T-helper 1 cell treated with Interleukin-12 subunit alpha and Interleukin-12 subunit beta and Interleukin-4 antibody, amounts not matched to agents 30 μg/mL and 1 μg/mL, for 36 hours (primary cell): Measurements from ENCODE around the gene PRR16.
"Not testable (repeated sequence)": the region's sequence is repeated elsewhere in the genome, so short reads cannot be mapped to it uniquely, and the experiment has no call there.

Experiments used
- H3K27ac Mint-ChIP-seq: one replicate; pipeline ENCODE4 v1.8.0; 2021; ENCODE audit warnings: mild to moderate bottlenecking, mixed read lengths
- H3K27me3 Mint-ChIP-seq: one replicate; pipeline ENCODE4 v1.8.0; 2021; ENCODE audit warnings: low read depth, mixed read lengths
- H3K36me3 Mint-ChIP-seq: one replicate; pipeline ENCODE4 v1.8.0; 2021; ENCODE audit warnings: low read depth, mixed read lengths
- H3K4me1 Mint-ChIP-seq: one replicate; pipeline ENCODE4 v1.8.0; 2021; ENCODE audit warnings: low read depth, mixed read lengths
- H3K4me3 Mint-ChIP-seq: one replicate; pipeline ENCODE4 v1.8.0; 2021; ENCODE audit warnings: mild to moderate bottlenecking, moderate library complexity, mixed read lengths
- H3K9me3 Mint-ChIP-seq: one replicate; pipeline ENCODE4 v1.8.0; 2021; ENCODE audit warnings: mixed read lengths

The PRR16 gene

GRCh38 chr5:120463991-120464626 lies at the start of gene PRR16:
Gene PRR16, plus strand, starts transcription at chr5:120464300.
- Mint-ChIP-seq H3K4me1 (peaks cover 5% of the 10 kb centered on the region), H3K4me3 (peak within 1 kb of the TSS; percentile 28), H3K27me3 (peaks cover 62% of the 10 kb centered on the region), H3K36me3 (no peaks in the 10 kb centered on the region), H3K27ac (no peak within 1 kb of the TSS), H3K9me3 (no peaks in the 10 kb centered on the region)

- no peaks in the 10 kb centered on the region for H3K36me3 Mint-ChIP-seq
- no peak overlapping the region for H3K27ac Mint-ChIP-seq
- no peaks in the 10 kb centered on the region for H3K4me1 Mint-ChIP-seq
- H3K4me3 Mint-ChIP-seq, result no peak overlapping the region
- H3K27me3 Mint-ChIP-seq, result no peaks in the 10 kb centered on the region
- no peaks in the 10 kb centered on the region for H3K9me3 Mint-ChIP-seq
Measured at GRCh38 chr5:120415985-120416384, 48.1 kb upstream of the PRR16 start.

- Mint-ChIP-seq H3K4me1 (no peaks in the 10 kb centered on the region), H3K27ac (no peak overlapping the region)
Measured at GRCh38 chr5:120419127-120419526, 45.0 kb upstream of the PRR16 start.

GRCh38 chr5:120426633-120427275 lies 37.3 kb upstream of the PRR16 start:
- H3K9me3 Mint-ChIP-seq, result peaks cover 21% of the 10 kb centered on the region
- H3K27me3 Mint-ChIP-seq, H3K36me3 Mint-ChIP-seq, H3K4me1 Mint-ChIP-seq, H3K27ac Mint-ChIP-seq, H3K4me3 Mint-ChIP-seq: not testable (repeated sequence)

More at GRCh38 chr5:120419127-120419526, 45.0 kb upstream of the PRR16 start:
- H3K36me3 Mint-ChIP-seq, result no peaks in the 10 kb centered on the region
- no peaks in the 10 kb centered on the region for H3K27me3 Mint-ChIP-seq
- no peak overlapping the region for H3K4me3 Mint-ChIP-seq
- no peaks in the 10 kb centered on the region for H3K9me3 Mint-ChIP-seq

- H3K27ac Mint-ChIP-seq, result no peak overlapping the region
- H3K4me3 Mint-ChIP-seq, result no peak overlapping the region
- no peaks in the 10 kb centered on the region for H3K36me3 Mint-ChIP-seq
- peaks cover 21% of the 10 kb centered on the region for H3K9me3 Mint-ChIP-seq
- H3K4me1 Mint-ChIP-seq, result no peaks in the 10 kb centered on the region
- H3K27me3 Mint-ChIP-seq, result no peaks in the 10 kb centered on the region
Measured at GRCh38 chr5:120430572-120430971, 33.5 kb upstream of the PRR16 start.

- Mint-ChIP-seq H3K9me3 (peaks cover 21% of the 10 kb centered on the region), H3K27me3 (no peaks in the 10 kb centered on the region), H3K36me3 (no peaks in the 10 kb centered on the region), H3K4me1 (no peaks in the 10 kb centered on the region), H3K27ac (no peak overlapping the region), H3K4me3 (no peak overlapping the region)
Measured at GRCh38 chr5:120432861-120433260, 31.2 kb upstream of the PRR16 start.

GRCh38 chr5:120435129-120435528 lies 29.0 kb upstream of the PRR16 start:
- no peaks in the 10 kb centered on the region for H3K4me1 Mint-ChIP-seq
- peaks cover 10% of the 10 kb centered on the region for H3K9me3 Mint-ChIP-seq
- H3K36me3 Mint-ChIP-seq, result no peaks in the 10 kb centered on the region
- H3K27me3 Mint-ChIP-seq, result no peaks in the 10 kb centered on the region
- no peak overlapping the region for H3K4me3 Mint-ChIP-seq
- no peak overlapping the region for H3K27ac Mint-ChIP-seq

- Mint-ChIP-seq H3K27ac (no peak overlapping the region), H3K4me1 (no peaks in the 10 kb centered on the region), H3K9me3 (no peaks in the 10 kb centered on the region)
Measured at GRCh38 chr5:120436996-120437395, 27.1 kb upstream of the PRR16 start.

GRCh38 chr5:120442694-120443093 lies 21.4 kb upstream of the PRR16 start:
- Mint-ChIP-seq H3K4me1 (no peaks in the 10 kb centered on the region), H3K9me3 (no peaks in the 10 kb centered on the region), H3K27me3 (no peaks in the 10 kb centered on the region), H3K4me3 (no peak overlapping the region), H3K27ac (no peak overlapping the region), H3K36me3 (no peaks in the 10 kb centered on the region)

More at GRCh38 chr5:120436996-120437395, 27.1 kb upstream of the PRR16 start:
- Mint-ChIP-seq H3K4me3 (no peak overlapping the region), H3K27me3 (no peaks in the 10 kb centered on the region), H3K36me3 (no peaks in the 10 kb centered on the region)

GRCh38 chr5:120443607-120444006 lies 20.5 kb upstream of the PRR16 start:
- Mint-ChIP-seq H3K4me1 (no peaks in the 10 kb centered on the region), H3K4me3 (no peak overlapping the region), H3K27ac (no peak overlapping the region), H3K27me3 (no peaks in the 10 kb centered on the region), H3K9me3 (no peaks in the 10 kb centered on the region), H3K36me3 (no peaks in the 10 kb centered on the region)

GRCh38 chr5:120446068-120446492 lies 18.0 kb upstream of the PRR16 start:
- no peaks in the 10 kb centered on the region for H3K4me1 Mint-ChIP-seq
- H3K27me3 Mint-ChIP-seq, result no peaks in the 10 kb centered on the region
- H3K27ac Mint-ChIP-seq, result no peak overlapping the region
- H3K9me3 Mint-ChIP-seq, result no peaks in the 10 kb centered on the region
- H3K4me3 Mint-ChIP-seq, result no peak overlapping the region
- no peaks in the 10 kb centered on the region for H3K36me3 Mint-ChIP-seq

- Mint-ChIP-seq H3K4me1 (no peaks in the 10 kb centered on the region), H3K27ac (no peak overlapping the region), H3K27me3 (no peaks in the 10 kb centered on the region), H3K4me3 (no peak overlapping the region), H3K36me3 (no peaks in the 10 kb centered on the region), H3K9me3 (no peaks in the 10 kb centered on the region)
Measured at GRCh38 chr5:120446901-120447300, 17.2 kb upstream of the PRR16 start.

- H3K27ac Mint-ChIP-seq, result no peak overlapping the region
- no peaks in the 10 kb centered on the region for H3K36me3 Mint-ChIP-seq
- H3K4me3 Mint-ChIP-seq, result no peak overlapping the region
- H3K4me1 Mint-ChIP-seq, result no peaks in the 10 kb centered on the region
- no peaks in the 10 kb centered on the region for H3K27me3 Mint-ChIP-seq
- no peaks in the 10 kb centered on the region for H3K9me3 Mint-ChIP-seq
Measured at GRCh38 chr5:120447706-120448239, 16.3 kb upstream of the PRR16 start.

GRCh38 chr5:120449501-120449900 lies 14.6 kb upstream of the PRR16 start:
- H3K4me3 Mint-ChIP-seq, result no peak overlapping the region
- no peaks in the 10 kb centered on the region for H3K27me3 Mint-ChIP-seq
- H3K9me3 Mint-ChIP-seq, result no peaks in the 10 kb centered on the region
- H3K27ac Mint-ChIP-seq, result no peak overlapping the region
- no peaks in the 10 kb centered on the region for H3K36me3 Mint-ChIP-seq
- no peaks in the 10 kb centered on the region for H3K4me1 Mint-ChIP-seq

- Mint-ChIP-seq H3K27ac (no peak overlapping the region), H3K27me3 (peaks cover 3% of the 10 kb centered on the region), H3K36me3 (no peaks in the 10 kb centered on the region), H3K4me3 (no peak overlapping the region), H3K4me1 (no peaks in the 10 kb centered on the region), H3K9me3 (no peaks in the 10 kb centered on the region)
Measured at GRCh38 chr5:120450910-120451309, 13.2 kb upstream of the PRR16 start.
